Pancreas (tissue), 10 donors: ENCODE data around the gene ADARB1. TPM values are rescaled to one million over a fixed set of nuclear protein-coding genes. Genes with fewer than 3 reads are reported as not detected.

Source experiments
- ATAC-seq, 4 donors: fragments of 200-7000 bp; cut with Tn5 transposase; one replicate each; pipeline versions ENCODE4 v1.8.0 to v1.9.1; 2020; ENCODE audit warnings: mild to moderate bottlenecking in 4 of 4, moderate library complexity in 4 of 4
- DNase-seq, 6 donors: peaks; one replicate each; pipeline ENCODE4 v3.0.0-alpha.2; 2020
- FAIRE-seq: peaks from 2 replicates; lab custom pipeline; 2012; peaks lifted over from hg19 to GRCh38; lab: Jason Lieb, UNC
- H3K27ac ChIP-seq, 4 donors: fragments of 200-600 bp; sonication (generic); 1 replicate in 3 of 4; 2 replicates in 1 of 4; pipeline versions ENCODE4 v1.5.0 to v1.8.0; 2020
- H3K27me3 ChIP-seq, 4 donors: fragments of 200-600 bp; one replicate each; pipeline ENCODE4 v1.8.0; 2021
- H3K36me3 ChIP-seq, 3 donors: fragments of 200-600 bp; sonication (generic) in 1 of 3; one replicate each; pipeline versions ENCODE4 v1.5.0 to v1.8.0; 2020 to 2021
- H3K4me1 ChIP-seq, 3 donors: fragments of 200-600 bp; one replicate each; pipeline ENCODE4 v1.8.0; 2021
- H3K4me3 ChIP-seq, 4 donors: fragments of 200-600 bp; sonication (generic) in 2 of 4; one replicate each; pipeline versions ENCODE4 v1.5.0 to v1.8.0; 2020 to 2021
- H3K9me3 ChIP-seq, 4 donors: fragments of 200-600 bp; one replicate each; pipeline ENCODE4 v1.8.0; 2021
- WGBS, 2 donors: extraction: QIAGEN DNeasy Blood & Tissue Kit; methylation state at CpG; one replicate each; pipeline ENCODE4 v1.1.7; 2013; 5-methylcytosine and 5-hydroxymethylcytosine counted together
- intact Hi-C, 3 donors: fragments of 100-400 bp; cut with DNase I; formaldehyde crosslinking; loops; one replicate each; pipeline versions ENCODE4 v1.11.1 to v1.14.2; 2022
- polyA plus RNA-seq, 2 donors: library from polyadenylated mRNA; stranded (reverse); fragments of 200-250 nt; gene quantifications; one replicate each; pipeline ENCODE4 v1.2.3, GENCODE V29; 2013
- total RNA-seq, 6 donors: library from RNA; stranded (reverse); fragmentation: NEBNext Ultra II Directional in 4 of 6; extraction: Animal tissue kit (Norgen Biotek cat#: 25700) in 4 of 6; gene quantifications; one replicate each; pipeline versions ENCODE4 v1.2.1 to v1.2.4, GENCODE V29; 2021 to 2023
- TF ChIP-seq, protein P1 (sequence below), 4 donors: fragments of 200-600 bp; sonication (generic) in 3 of 4; IDR thresholded peaks; one replicate each; pipeline versions ENCODE4 v1.5.0 to v1.8.0; 2021; ENCODE audit warnings: antibody characterized with exemption in 4 of 4
- donor health status: healthy with polysubstance abuse.
- donor health status: DM: no; HTN: no; CAD: no; lungs with moderate emphysema.
- donor health status: DM: no; HTN: no; CAD: no.
- donor health status: control.
- donor health status: control.
- donor health status: Bipolar disorder and iron deficiency.
- donor health status: DM: yes; HTN: yes; CAD: no.
- donor health status: DM: no; HTN: no; CAD: no.
- donor health status: DM: no; HTN: no; CAD: no.
- donor health status: DM: yes; HTN: yes; CAD: no.

Gene ADARB1
- total and polyA plus RNA-seq, 8 donors, result 5.4 to 10.1 (median 6.3) TPM

- Histone ChIP-seq H3K4me1 (no peaks in the 10 kb centered on the region), H3K36me3 (no peaks in the 10 kb centered on the region), H3K4me3 (no peak overlapping the region), H3K27me3 (no peaks in the 10 kb centered on the region), H3K9me3 (no peaks in the 10 kb centered on the region), H3K27ac (no peak overlapping the region)
- intact Hi-C loops, result no loop called here
- TF ChIP-seq, protein P1, sequence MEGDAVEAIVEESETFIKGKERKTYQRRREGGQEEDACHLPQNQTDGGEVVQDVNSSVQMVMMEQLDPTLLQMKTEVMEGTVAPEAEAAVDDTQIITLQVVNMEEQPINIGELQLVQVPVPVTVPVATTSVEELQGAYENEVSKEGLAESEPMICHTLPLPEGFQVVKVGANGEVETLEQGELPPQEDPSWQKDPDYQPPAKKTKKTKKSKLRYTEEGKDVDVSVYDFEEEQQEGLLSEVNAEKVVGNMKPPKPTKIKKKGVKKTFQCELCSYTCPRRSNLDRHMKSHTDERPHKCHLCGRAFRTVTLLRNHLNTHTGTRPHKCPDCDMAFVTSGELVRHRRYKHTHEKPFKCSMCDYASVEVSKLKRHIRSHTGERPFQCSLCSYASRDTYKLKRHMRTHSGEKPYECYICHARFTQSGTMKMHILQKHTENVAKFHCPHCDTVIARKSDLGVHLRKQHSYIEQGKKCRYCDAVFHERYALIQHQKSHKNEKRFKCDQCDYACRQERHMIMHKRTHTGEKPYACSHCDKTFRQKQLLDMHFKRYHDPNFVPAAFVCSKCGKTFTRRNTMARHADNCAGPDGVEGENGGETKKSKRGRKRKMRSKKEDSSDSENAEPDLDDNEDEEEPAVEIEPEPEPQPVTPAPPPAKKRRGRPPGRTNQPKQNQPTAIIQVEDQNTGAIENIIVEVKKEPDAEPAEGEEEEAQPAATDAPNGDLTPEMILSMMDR (IDR thresholded peaks at IDR 0.05), result no peak
- DNase-seq (no peak), ATAC-seq (no peak), FAIRE-seq (no peak)
- 77 to 87% methylated on average over 5 of the region's 5 CpGs for WGBS, 2 donors
Observed at GRCh38 chr21:45111703-45112102, 37.3 kb downstream of the ADARB1 start.

DNA sequence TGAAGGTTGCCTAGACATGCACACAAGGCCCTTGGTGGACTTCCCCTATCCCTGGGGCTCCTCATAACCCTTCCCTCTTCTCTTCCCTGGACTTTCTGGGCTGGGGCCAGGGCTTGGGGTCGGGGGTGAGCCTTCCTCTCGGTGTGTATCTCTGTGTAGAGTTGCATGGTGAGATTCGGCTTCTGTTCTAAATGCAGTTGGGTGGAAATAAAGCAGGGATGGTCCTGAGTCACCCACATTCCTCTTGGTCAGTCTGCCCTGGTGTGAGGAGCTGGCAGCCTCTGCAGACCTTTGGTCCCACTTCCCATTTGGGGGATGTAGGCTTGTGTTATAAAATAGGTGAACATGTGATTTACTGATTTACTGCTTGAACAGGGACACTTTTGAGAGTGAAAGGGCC is 38.0 kb downstream of the ADARB1 start:
- 85 to 87% methylated on average over 3 of the region's 3 CpGs for WGBS, 2 donors
- no peak for FAIRE-seq
- no peak for ATAC-seq

GRCh38 chr21:45113543-45113942 is 39.2 kb downstream of the ADARB1 start:
- Histone ChIP-seq H3K27ac (no peak overlapping the region), H3K27me3 (no peaks in the 10 kb centered on the region), H3K4me1 (no peaks in the 10 kb centered on the region), H3K4me3 (no peak overlapping the region), H3K9me3 (no peaks in the 10 kb centered on the region), H3K36me3 (no peaks in the 10 kb centered on the region)
- intact Hi-C loops, result no loop called here
- FAIRE-seq (no peak), ATAC-seq (no peak), DNase-seq (no peak)
- 86% methylated on average over 6 of the region's 6 CpGs for WGBS, 2 donors
- TF ChIP-seq, protein P1 (IDR thresholded peaks at IDR 0.05), result no peak

More for the DNA sequence above, 38.0 kb downstream of the ADARB1 start:
- no peaks in the 10 kb centered on the region for H3K9me3 ChIP-seq
- no peaks in the 10 kb centered on the region for H3K36me3 ChIP-seq
- H3K4me1 ChIP-seq, result no peaks in the 10 kb centered on the region
- H3K4me3 ChIP-seq, result no peak overlapping the region
- no peak overlapping the region for H3K27ac ChIP-seq
- TF ChIP-seq, protein P1 (IDR thresholded peaks at IDR 0.05), result no peak
- no peaks in the 10 kb centered on the region for H3K27me3 ChIP-seq
- intact Hi-C loops, result no loop called here
- no peak for DNase-seq

DNA sequence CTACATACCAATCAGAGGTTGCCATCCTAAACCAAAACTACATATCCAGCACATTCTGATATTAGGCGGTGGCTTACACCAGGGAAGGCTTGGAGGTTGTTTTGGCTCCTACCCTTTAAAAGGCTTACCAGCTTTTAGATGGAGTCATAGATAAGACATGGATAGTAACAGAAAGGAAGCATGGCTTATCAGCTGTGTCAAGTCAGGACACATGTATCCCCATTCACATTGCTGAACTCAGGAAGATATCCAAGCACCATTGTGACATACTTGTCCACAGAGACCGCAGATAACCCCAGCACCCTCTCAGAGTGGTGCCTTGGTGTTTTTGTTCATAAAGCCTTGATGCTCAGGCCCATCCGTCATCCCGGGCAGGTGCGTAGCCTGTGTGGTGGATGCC is 39.7 kb downstream of the ADARB1 start:
- no peak for FAIRE-seq
- H3K4me3 ChIP-seq, result no peak overlapping the region
- 86 to 90% methylated on average over 5 of the region's 5 CpGs for WGBS, 2 donors
- no peak for DNase-seq
- no peaks in the 10 kb centered on the region for H3K4me1 ChIP-seq
- no peak for ATAC-seq
- intact Hi-C loops, result no loop called here
- no peaks in the 10 kb centered on the region for H3K36me3 ChIP-seq
- H3K27ac ChIP-seq, result no peak overlapping the region
- no peaks in the 10 kb centered on the region for H3K9me3 ChIP-seq
- TF ChIP-seq, protein P1 (IDR thresholded peaks at IDR 0.05), result no peak
- H3K27me3 ChIP-seq, result no peaks in the 10 kb centered on the region

- ATAC-seq (no peak), FAIRE-seq (no peak), DNase-seq (no peak)
- no peak overlapping the region for H3K27ac ChIP-seq
- H3K36me3 ChIP-seq, result no peaks in the 10 kb centered on the region
- intact Hi-C loops, result no loop called here
- no peaks in the 10 kb centered on the region for H3K4me1 ChIP-seq
- no peak overlapping the region for H3K4me3 ChIP-seq
- H3K27me3 ChIP-seq, result no peaks in the 10 kb centered on the region
- no peaks in the 10 kb centered on the region for H3K9me3 ChIP-seq
- TF ChIP-seq, protein P1 (IDR thresholded peaks at IDR 0.05), result no peak
- WGBS, 2 donors, result 75 to 83% methylated on average over 5 of the region's 5 CpGs
Observed at GRCh38 chr21:45114475-45114874, 40.1 kb downstream of the ADARB1 start.
